NCI-H526 treated with DMSO at 0.1 percent for 48 hours (cell line): ENCODE measurements around the gene CCDC183.
"Not testable (repeated sequence)": the region's sequence is repeated elsewhere in the genome, so short reads cannot be mapped to it uniquely, and the experiment has no call there.

Source experiments
- DNase-seq: peaks from one replicate; lab custom pipeline; 2025; lab: John Stamatoyannopoulos, UW

CCDC183 gene

GRCh38 chr9:136839229-136840139, 43.3 kb downstream of the CCDC183 start:
- DNase-seq, result no peak

DNA sequence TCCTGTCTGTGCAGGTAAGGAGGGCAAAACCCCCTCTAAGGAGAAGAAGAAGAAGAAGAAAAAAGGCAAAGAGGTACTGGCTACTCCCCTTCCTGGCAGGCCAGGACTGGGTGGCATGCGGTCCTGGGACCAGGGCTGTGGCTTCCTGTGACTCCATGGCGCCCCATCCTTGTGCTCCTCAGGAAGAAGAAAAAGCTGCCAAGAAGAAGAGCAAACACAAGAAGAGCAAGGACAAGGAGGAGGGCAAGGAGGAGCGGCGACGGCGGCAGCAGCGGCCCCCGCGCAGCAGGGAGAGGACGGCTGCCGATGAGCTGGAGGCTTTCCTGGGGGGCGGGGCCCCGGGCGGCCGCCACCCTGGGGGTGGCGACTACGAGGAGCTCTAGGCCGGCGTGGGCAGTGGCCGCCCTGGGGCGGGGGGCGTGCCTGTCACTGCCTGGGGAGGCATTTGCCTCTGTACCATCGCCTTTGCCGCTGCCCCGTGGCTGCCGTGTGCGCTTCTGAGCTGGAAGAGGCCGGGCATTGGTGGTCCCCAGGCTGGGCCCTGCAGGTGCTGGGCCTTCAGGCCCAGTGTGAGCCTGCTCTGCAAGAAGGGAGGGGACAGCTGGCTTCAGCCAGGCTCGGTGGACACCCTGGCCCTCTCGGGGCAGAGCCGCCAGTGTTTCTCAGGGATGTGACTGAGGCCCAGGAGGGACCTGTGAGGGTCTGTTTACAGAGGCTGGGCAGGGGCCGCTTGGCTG, 44.2 kb downstream of the CCDC183 start:
- no peak for DNase-seq

DNA sequence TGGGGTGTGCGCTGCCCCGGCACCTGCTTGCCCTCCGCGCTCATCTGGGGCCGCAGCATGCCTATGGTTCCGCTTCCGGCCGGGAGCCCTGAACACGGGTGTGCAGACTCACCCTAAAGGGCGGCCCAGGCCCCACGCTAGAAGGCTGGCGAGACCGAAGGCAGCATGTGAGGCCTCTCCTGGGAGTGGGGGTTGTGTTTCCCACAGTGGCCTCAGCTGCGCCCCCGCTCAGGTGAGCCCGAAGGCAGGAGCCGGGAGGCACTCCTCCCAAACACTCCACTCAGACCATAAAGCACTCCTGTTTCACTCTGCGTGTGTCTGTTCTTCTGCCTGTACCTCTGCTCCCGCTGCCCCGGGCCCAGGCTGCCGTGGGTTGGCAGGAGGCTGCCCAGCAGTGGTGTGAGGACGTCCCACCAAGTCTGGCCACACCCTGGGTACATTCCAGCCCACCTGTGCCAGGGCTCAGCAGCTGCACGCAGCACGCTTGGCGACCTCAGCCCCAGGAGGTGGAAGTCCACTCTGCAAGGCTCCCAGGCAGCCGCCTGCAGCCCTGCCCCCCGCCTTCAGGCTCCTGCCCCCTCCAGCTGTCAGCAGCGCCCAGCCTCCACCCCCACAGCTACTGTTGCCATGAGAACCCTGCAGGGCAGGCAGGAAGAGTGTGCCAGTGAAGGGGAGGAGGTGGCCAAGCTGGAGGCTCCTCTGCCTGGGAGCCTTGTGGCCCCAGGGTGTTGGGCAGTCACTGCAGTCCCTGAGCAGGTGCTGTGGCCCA, 44.9 kb downstream of the CCDC183 start:
- peak; percentile 29 for DNase-seq

DNA sequence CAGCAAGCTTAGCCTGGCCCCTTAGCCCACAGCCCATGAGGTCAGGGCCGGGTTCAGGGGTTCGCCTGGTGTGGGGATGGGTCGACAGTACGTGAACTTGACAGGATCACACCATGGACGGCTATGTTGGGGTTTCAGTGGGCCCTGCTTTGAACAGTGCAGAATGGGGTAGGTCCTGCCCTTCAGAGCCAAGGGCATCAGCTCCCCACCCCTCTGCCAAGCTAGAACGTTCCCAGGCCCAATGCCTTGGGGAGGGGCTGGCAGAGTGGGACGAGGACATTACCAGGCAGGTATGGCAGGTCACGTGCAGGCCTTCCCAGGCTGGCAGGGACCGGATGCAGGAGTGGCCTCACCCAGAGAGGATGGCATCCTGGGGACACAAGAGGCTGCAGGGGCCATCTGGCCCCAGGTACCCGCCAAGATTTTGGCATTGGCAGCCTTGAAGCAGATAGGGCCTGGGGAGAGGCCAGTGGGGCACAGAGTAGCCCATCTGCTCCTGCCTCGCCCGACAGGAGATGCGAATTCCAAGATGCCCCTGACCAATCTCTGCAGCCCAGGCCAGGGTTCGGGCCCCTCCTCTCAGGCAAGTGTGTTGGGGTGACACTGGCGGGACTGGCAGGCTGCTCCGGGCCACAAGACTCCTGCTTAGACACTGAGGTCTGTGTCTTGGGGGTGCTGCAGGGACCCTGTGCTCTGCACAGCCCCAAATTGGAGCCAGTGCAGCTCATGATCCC, 45.7 kb downstream of the CCDC183 start:
- DNase-seq, result not testable (repeated sequence)

- peak; percentile 9 for DNase-seq
These were observed 46.3 kb downstream of the CCDC183 start, which contains the start of gene AJM1 for GRCh38 chr9:136842380-136842948. Gene AJM1 (plus strand): TSS chr9:136842478. CDS start chr9:136844415, 1,937 bp downstream.

GRCh38 chr9:136843159-136843800, 47.1 kb downstream of the CCDC183 start:
- DNase-seq, result not testable (repeated sequence)

DNA sequence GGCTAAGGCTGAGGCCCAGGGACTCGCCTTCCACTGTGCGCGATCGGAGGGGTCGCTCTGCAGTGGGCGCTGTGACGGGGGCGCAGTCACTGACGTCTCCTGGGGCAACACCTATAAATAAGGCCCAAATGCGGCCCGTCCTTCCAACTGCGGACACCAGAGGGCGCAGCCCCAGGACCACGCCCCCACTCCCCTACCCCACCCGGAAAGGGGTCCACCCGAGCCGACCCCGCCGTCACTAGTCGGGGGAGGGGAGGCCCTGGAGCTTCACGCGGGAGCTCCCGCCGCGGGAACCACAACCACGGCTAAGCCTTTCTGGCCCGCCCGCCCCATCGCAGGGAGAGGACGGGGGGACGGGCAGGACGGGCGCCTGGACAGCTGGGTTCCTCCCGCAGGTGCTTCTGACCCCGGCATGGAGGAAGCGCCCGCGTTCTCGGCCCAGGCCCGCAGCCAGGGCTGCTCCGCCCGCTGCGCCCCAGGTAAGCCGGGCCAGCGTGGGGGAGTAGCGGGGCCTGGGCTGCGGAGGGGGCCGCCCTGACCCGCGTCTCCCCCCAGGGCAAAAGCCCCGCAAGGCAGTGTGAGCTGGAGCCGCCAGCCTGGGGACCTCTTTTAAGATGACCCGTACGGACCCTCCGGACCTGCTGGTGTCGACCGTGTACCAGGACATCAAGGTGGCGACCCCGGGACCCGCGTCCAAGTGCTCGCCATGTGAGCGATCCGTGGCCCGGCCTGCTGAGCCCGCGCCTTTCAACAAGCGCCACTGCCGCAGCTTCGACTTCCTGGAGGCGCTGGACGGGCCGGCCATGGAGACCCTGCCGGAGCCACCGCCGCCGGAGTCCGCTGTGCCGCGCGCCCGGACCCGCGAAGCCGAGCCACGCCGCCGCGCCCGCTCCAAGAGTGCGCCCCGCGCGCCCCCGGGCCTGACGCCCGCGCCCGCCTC, 47.9 kb downstream of the CCDC183 start:
- not testable (repeated sequence) for DNase-seq

- no peak for DNase-seq
These were observed 48.8 kb downstream of the CCDC183 start for GRCh38 chr9:136844761-136845464.

GRCh38 chr9:136845465-136846260, 49.5 kb downstream of the CCDC183 start:
- no peak for DNase-seq

GRCh38 chr9:136846376-136847087, 50.4 kb downstream of the CCDC183 start:
- DNase-seq, result no peak

GRCh38 chr9:136847088-136847825, 51.1 kb downstream of the CCDC183 start:
- DNase-seq, result no peak

- peak; percentile 14 for DNase-seq
These were observed 51.8 kb downstream of the CCDC183 start for GRCh38 chr9:136847826-136848392.

- DNase-seq, result no peak
These were observed 52.4 kb downstream of the CCDC183 start for GRCh38 chr9:136848393-136849037.

DNA sequence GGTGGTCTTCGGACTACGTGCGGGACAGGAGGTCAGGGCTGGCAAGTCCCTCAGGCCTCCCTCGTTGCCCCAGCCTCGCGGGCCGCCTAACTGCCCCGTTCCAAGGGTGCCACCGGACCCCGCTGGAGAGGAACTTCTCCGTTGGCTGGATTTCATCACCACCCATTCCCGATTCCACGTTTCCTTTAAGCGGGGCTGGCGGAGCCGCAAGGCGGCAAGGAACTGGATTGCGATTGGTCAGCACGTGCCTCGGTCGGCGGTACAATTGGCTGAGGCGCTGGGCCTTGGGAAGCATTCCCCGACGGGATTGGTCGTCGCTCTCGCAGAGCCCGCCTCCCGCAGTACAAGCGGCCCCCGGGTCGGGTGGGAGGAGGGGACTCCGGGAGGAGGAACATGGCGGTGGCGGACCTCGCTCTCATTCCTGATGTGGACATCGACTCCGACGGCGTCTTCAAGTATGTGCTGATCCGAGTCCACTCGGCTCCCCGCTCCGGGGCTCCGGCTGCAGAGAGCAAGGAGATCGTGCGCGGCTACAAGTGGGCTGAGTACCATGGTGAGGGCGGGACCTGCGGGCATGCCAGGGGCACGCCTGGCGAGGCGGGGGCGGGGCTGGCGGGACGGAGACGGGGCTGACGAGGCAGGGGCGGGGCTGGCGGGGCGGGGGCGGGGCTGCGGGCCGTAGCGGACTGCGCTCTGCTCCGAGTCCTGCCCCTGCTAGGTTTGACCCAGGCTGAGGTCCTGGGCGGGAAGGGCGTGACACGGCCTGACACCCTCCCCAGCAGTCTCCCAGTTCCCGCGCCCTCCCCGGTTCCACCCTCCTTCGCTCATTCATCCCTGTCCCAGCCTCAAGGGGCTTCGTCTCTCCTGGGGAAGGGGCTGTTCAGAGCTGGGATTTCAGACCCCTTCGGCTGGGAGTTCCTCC, 53.2 kb downstream of the CCDC183 start, which contains the start of gene PHPT1:
PHPT1 (plus strand) TSS at position 372 of the 922 bp plus-strand sequence; CDS start at position 394, 22 bp downstream.
- peak; percentile 92 for DNase-seq
